Activated CD4-positive, alpha-beta memory T cell treated with anti-CD3 and anti-CD28 coated beads for 36 hours (primary cell): ENCODE data around the gene PDZD4. TPM values are rescaled to one million over a fixed set of nuclear protein-coding genes. Genes with fewer than 3 reads are reported as not detected.
A peak's percentile ranks its signal among the peaks of the same experiment; 100 is the strongest.
"Not testable (repeated sequence)": the region's sequence is repeated elsewhere in the genome, so short reads cannot be mapped to it uniquely, and the experiment has no call there.

ENCODE experiments used
- CTCF ChIA-PET: fragments of 350-600 bp; sonication (Branson Sonifier 250); formaldehyde crosslinking; loops from one replicate; lab custom pipeline; 2021; ENCODE audit warnings: antibody characterized with exemption, inconsistent platforms; lab: Charles Lee
- POLR2A ChIA-PET: fragments of 350-600 bp; sonication (Branson Sonifier 250); formaldehyde crosslinking; loops from one replicate; lab custom pipeline; 2021; ENCODE audit warnings: antibody characterized with exemption; lab: Charles Lee
- DNase-seq: peaks from one replicate; pipeline ENCODE4 v3.0.0-alpha.2; 2020
- H3K27ac Mint-ChIP-seq: one replicate; pipeline ENCODE4 v1.8.0; 2021; ENCODE audit warnings: mixed read lengths
- H3K27me3 Mint-ChIP-seq: one replicate; pipeline ENCODE4 v1.8.0; 2021; ENCODE audit warnings: mixed read lengths
- H3K36me3 Mint-ChIP-seq: one replicate; pipeline ENCODE4 v1.8.0; 2021; ENCODE audit warnings: mixed read lengths
- H3K4me1 Mint-ChIP-seq: one replicate; pipeline ENCODE4 v1.8.0; 2021; ENCODE audit warnings: low read depth, mixed read lengths
- H3K4me3 Mint-ChIP-seq: one replicate; pipeline ENCODE4 v1.8.0; 2021; ENCODE audit warnings: mild to moderate bottlenecking, mixed read lengths
- H3K9me3 Mint-ChIP-seq: one replicate; pipeline ENCODE4 v1.8.0; 2021; ENCODE audit warnings: mixed read lengths
- intact Hi-C: fragments of 100-400 bp; cut with micrococcal nuclease; formaldehyde crosslinking; loops from one replicate; pipeline ENCODE4 v1.15.1; 2023
- total RNA-seq, 2 experiments: library from RNA; stranded (reverse); gene quantifications; one replicate each; pipeline ENCODE4 v1.2.3, GENCODE V29; 2021

The PDZD4 gene
- total RNA-seq, 2 experiments from 2014 or later = 4.9 to 5.7 TPM

DNA sequence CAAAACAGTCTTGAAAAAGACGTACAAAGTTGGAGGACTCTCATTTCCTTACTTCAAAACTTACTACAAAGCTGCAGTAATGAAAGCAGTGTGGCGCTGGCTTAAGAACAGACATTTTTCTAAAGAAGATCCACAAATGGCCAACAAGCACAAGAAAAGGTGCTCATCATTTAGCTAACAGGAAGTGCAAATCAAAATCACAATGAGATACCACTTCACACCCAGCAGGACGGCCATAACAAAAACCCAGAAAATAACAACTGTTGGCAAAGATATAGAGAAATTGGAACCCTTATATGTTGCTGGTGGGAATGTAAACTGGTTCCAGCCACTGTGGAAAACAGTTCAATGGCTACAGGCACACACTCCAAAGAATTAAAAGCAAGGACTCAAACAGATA lies 3.3 kb downstream of the PDZD4 start:
- intact Hi-C loops = no loop called here
- CTCF ChIA-PET = no interaction called here

DNA sequence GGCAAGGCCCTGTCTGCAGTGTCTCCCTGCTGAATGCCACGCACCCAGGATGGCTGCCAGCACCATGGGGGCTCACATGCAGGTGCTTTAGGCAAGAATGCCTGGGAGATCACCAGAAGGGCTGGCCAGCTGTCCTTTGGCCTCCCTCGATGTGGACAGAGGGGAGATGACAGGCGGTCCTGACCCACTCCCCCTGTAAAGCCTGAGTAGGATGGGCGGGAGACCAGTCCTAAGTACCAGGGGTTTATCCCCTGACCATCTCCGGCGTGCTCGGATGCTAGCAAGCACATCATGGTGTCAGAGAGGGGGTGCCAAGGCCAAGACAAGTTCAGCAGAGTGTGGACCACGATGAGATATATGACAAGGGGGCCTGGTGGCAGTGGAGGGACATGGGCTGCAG lies 5.3 kb downstream of the PDZD4 start:
- no peaks in the 10 kb centered on the region for H3K9me3 Mint-ChIP-seq
- no peaks in the 10 kb centered on the region for H3K27me3 Mint-ChIP-seq
- intact Hi-C loops = no loop called here
- H3K4me1 Mint-ChIP-seq = peaks cover 42% of the 10 kb centered on the region
- no peak overlapping the region for H3K27ac Mint-ChIP-seq
- CTCF ChIA-PET = no interaction called here
- no peak overlapping the region for H3K4me3 Mint-ChIP-seq
- POLR2A ChIA-PET = no interaction called here
- H3K36me3 Mint-ChIP-seq = no peaks in the 10 kb centered on the region
- no peak for DNase-seq

More for the DNA sequence above, 3.3 kb downstream of the PDZD4 start:
- Mint-ChIP-seq H3K27me3 (no peaks in the 10 kb centered on the region), H3K4me1 (peaks cover 28% of the 10 kb centered on the region), H3K4me3 (no peak overlapping the region), H3K27ac (no peak overlapping the region), H3K36me3 (no peaks in the 10 kb centered on the region), H3K9me3 (no peaks in the 10 kb centered on the region)
- POLR2A ChIA-PET = no interaction called here
- no peak for DNase-seq

DNA sequence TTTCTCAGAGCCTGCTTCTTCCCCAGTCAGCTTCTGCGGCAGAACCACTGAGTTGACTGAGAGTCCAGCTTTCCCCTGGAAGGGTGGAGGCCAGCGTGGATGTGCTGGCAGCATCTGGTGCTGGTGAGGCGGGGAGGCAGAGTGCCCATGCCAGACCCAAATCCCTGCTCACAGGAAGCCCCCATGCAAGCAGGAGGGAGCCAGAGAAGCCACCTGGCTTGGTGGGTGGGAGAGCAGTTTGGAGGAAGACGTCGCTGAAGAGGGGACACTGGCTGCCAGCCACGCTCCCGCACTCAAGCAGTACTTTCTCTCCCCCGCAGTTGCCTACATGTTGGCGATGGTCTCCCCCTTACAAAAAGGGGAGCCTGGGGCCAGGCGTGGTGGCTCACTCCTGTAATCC lies 6.0 kb downstream of the PDZD4 start:
- intact Hi-C loops = no loop called here
- CTCF ChIA-PET = no interaction called here
- no peak overlapping the region for H3K4me3 Mint-ChIP-seq
- no peak overlapping the region for H3K27ac Mint-ChIP-seq
- no peaks in the 10 kb centered on the region for H3K27me3 Mint-ChIP-seq
- H3K4me1 Mint-ChIP-seq = peaks cover 41% of the 10 kb centered on the region
- no peaks in the 10 kb centered on the region for H3K9me3 Mint-ChIP-seq
- DNase-seq = no peak
- no peaks in the 10 kb centered on the region for H3K36me3 Mint-ChIP-seq
- POLR2A ChIA-PET = no interaction called here

DNA sequence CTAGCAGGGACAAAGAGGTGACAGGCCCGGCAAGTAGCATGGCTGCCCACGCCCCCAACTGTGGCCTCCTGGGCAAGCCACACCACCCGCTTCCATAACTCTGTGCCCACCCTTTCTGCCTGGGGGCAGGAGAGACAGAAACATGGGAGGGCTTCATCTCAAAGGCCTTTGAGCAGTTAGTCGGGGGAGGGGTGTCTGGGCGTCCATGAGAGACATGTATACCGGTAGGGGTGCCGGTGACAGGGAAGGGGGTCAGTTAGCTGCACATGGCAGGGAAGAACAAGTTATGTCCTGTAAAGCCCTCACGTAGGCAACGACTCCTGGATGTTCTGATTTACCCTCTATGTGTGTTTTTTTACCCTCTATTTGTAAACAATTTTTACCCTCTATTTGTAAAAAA lies 9.3 kb downstream of the PDZD4 start:
- H3K4me1 Mint-ChIP-seq = peaks cover 41% of the 10 kb centered on the region
- ChIA-PET CTCF (no interaction called here), POLR2A (no interaction called here)
- DNase-seq = no peak
- H3K27me3 Mint-ChIP-seq = no peaks in the 10 kb centered on the region
- H3K27ac Mint-ChIP-seq = no peak overlapping the region
- H3K36me3 Mint-ChIP-seq = no peaks in the 10 kb centered on the region
- H3K9me3 Mint-ChIP-seq = no peaks in the 10 kb centered on the region
- intact Hi-C loops = no loop called here
- no peak overlapping the region for H3K4me3 Mint-ChIP-seq

DNA sequence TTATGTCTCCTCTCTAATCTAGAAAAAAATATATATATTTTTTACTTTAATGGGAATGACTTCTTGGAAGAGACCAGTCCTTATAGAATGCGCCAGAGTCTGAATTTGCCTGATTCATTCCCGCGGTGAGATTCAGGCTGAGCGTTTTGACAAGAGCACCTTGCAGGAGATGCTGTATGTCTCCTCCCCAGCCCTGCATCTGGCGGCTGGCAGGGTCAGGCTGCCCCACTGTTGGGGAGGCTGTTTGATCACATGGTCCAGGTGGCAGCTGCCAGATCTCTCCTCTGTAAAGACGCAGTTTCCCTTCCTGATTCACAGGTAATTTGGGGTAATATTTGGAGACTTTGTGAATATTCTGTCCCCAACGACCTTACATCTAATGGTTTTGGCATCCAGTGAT lies 9.7 kb downstream of the PDZD4 start:
- ChIA-PET CTCF (no interaction called here), POLR2A (no interaction called here)
- intact Hi-C loops = no loop called here
- Mint-ChIP-seq H3K27ac (no peak overlapping the region), H3K4me3 (no peak overlapping the region), H3K9me3 (no peaks in the 10 kb centered on the region), H3K4me1 (peaks cover 41% of the 10 kb centered on the region), H3K36me3 (no peaks in the 10 kb centered on the region), H3K27me3 (no peaks in the 10 kb centered on the region)
- no peak for DNase-seq

DNA sequence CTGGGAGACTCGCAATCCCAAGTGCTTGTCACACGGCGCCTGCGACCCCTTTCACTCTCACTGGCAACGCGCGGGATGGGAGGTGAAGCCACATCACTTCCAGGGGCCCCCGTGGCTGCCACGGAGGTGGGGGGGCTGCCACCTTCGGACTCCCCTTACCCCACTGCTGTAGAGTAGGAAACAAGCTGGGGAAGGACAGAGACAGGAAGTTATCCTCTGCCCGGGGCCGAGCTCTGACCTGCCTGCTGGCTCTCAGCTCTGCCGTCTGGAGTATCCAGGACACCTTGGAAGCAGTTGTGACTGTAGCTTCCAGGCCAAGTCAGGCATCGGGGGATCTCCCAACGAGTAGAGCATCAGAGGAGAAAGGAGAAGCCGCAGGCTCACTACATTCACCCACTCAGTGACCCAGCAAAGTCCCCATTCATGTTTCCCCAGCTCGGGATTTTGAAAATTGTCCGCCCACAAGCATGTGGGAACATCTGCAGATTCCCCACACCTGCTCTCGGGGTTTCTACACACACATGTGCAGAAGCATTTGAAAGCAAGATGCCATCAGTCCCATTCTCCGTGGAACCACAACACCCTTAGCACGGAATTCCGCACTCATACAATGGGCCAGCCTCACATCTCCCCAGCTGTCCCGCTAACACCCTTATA lies 10.8 kb downstream of the PDZD4 start:
- POLR2A ChIA-PET = no interaction called here
- intact Hi-C loops = no loop called here
- H3K9me3 Mint-ChIP-seq = no peaks in the 10 kb centered on the region
- no peak for DNase-seq
- H3K36me3 Mint-ChIP-seq = no peaks in the 10 kb centered on the region
- CTCF ChIA-PET = no interaction called here
- H3K4me1 Mint-ChIP-seq = peaks cover 49% of the 10 kb centered on the region
- H3K27ac Mint-ChIP-seq = no peak overlapping the region
- H3K4me3 Mint-ChIP-seq = peak overlapping the region; percentile 56
- H3K27me3 Mint-ChIP-seq = no peaks in the 10 kb centered on the region

DNA sequence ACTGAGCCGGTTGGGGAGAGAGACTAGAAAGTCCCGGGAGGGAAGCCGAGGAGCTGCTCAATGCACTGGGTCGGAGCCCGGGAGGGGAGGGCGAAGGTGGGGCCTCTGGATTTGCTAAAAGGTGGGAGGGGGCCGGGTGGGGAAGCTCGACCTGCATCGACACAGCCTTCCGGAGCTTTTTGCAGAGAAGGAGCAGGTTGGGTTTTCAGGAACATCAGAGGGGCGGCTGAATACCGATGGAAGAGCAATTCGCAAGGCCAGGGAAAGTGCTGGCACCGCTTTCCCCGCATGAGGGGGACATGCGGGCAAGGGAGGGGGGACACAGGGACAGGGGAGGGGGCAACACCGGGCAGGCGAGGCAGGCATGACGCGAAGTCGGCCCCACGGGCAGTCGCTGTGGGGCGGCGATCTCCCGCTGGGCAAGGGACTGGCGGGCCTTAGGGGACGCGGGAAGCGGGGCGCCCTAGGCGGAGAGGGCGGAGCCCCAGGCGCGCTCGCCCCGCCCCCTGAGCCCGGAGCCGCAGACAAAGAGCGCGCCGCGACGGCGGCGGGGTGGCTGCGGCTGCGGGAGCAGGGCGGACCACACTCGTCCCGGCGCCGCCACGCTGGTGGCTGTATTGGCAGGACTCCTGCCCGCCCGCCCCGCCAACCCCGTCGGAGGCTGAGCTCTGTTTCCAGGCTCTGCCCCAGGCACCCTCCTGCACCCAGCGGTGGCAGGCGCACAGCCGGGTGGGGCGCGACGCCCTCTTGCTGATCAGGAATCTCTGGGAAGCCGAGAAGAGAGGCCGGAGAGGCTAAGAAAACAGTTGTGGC lies 11.6 kb downstream of the PDZD4 start:
- ChIA-PET POLR2A (no interaction called here), CTCF (interaction anchor here (1.0 kb wide), 1 partner anchor 77 kb away, joined by 3 read pairs; no protein-coding TSS in a partner anchor)
- Mint-ChIP-seq H3K27me3 (no peaks in the 10 kb centered on the region), H3K4me3 (peak overlapping the region; percentile 56), H3K9me3 (no peaks in the 10 kb centered on the region), H3K4me1 (peaks cover 44% of the 10 kb centered on the region), H3K36me3 (no peaks in the 10 kb centered on the region), H3K27ac (no peak overlapping the region)
- intact Hi-C loops = no loop called here
- DNase-seq = peak; percentile 61

DNA sequence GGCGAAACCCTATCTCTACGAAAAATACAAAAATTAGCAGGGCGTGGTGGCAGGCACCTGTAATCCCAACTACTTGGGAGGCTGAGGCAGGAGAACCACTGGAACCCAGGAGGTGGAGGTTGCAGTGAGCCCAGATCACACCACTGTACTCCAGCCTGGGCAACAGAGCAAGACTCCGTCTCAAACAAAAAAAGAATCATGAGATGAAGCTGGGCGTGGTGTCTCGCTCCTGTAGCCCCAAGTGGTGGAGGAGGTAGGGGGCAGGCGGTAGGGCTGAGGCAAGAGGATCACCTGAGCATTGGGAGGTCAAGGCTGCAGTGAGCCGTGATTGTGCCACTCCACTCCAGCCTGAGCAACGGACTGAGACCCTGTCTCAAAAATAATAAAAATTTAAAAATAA lies 12.3 kb downstream of the PDZD4 start:
- H3K27me3 Mint-ChIP-seq, intact Hi-C loops, H3K27ac Mint-ChIP-seq, DNase-seq, H3K9me3 Mint-ChIP-seq, H3K36me3 Mint-ChIP-seq, POLR2A ChIA-PET, H3K4me3 Mint-ChIP-seq: not testable (repeated sequence)
- H3K4me1 Mint-ChIP-seq = peaks cover 42% of the 10 kb centered on the region
- CTCF ChIA-PET = interaction anchor here (1.0 kb wide), 1 partner anchor 78 kb away, joined by 3 read pairs; no protein-coding TSS in a partner anchor

DNA sequence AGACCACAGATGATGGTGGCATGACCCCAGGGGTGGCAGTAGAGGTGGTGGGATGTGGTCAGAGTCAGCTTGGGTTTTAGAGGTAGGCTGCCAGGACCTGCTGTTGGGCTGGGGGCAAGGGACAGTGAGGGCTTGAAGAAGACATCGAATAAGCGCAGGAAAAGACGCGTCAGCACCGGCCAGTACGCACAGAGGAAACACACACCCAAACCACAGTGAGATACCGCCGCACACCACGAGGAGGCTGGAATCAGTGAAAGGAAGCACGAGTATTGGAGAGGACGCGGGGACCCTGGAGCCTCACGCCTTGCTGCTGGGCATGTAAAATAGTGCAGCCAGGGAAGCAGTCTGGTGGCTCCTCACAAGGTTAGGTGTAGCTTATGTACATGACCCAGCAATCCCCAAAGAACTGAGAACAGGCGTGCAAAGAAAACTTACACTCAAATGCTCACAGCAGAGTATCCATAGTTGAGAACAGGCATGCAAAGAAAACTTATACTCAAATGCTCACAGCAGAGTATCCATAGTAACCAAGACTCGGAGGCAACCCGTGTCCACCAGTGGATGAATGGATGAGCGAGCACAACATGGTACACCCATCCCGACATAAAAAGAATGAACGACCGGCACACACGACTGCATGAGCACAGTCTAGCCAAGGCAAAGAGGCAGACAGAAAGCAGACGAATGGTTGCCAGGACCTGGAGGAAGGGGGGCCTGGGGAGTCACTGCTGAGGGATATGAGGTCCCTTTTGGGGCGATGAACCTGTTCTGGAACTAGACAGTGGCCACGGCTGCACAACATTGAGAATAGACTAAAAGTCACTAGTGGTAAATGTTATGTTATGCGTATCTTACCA lies 13.3 kb downstream of the PDZD4 start:
- Mint-ChIP-seq H3K4me1 (peaks cover 36% of the 10 kb centered on the region), H3K9me3 (no peaks in the 10 kb centered on the region), H3K36me3 (no peaks in the 10 kb centered on the region), H3K27me3 (no peaks in the 10 kb centered on the region), H3K27ac (no peak overlapping the region), H3K4me3 (peak overlapping the region; percentile 21)
- intact Hi-C loops = no loop called here
- CTCF ChIA-PET = interaction anchor here (1.0 kb wide), 1 partner anchor 130 kb away, joined by 4 read pairs; no protein-coding TSS in a partner anchor
- peak; percentile 72 for DNase-seq
- POLR2A ChIA-PET = no interaction called here

DNA sequence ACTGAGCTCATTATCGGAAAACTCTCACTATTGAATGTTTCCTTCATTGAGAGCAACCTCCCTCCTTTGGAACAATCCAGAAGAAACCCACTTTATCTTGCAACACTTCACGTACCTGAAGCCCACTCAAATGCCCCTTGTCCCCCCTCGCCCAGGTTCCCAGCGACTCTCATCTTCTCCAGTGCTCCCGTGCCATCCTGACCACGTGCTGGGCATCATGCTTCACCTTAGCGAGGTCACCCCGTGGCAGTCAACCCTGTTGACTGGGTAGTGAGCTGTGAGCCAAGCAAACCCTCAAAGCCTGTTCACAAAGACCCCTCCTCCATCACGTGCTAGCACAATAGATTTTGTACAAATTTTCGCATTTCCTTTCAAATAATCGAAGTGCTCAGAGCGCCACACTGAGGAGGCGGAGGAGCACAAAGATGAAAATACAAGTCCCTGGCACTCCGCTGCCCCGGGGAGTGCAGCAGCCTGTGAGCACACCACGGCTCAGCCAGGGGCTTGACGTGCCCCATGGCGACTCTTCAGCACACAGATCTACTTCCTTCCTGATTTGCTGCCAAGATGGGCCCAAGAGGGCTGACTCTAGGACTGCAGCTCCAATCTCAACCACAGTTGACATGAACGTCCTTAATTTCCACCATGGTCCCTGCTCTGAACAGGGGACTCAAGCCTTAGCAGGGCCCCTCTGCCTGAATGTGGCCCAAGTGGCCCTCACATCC lies 15.6 kb downstream of the PDZD4 start:
- ChIA-PET POLR2A (no interaction called here), CTCF (no interaction called here)
- no peaks in the 10 kb centered on the region for H3K9me3 Mint-ChIP-seq
- H3K4me3 Mint-ChIP-seq = no peak overlapping the region
- no peaks in the 10 kb centered on the region for H3K27me3 Mint-ChIP-seq
- intact Hi-C loops = no loop called here
- H3K27ac Mint-ChIP-seq = no peak overlapping the region
- DNase-seq = no peak
- no peaks in the 10 kb centered on the region for H3K36me3 Mint-ChIP-seq
- peaks cover 22% of the 10 kb centered on the region for H3K4me1 Mint-ChIP-seq

DNA sequence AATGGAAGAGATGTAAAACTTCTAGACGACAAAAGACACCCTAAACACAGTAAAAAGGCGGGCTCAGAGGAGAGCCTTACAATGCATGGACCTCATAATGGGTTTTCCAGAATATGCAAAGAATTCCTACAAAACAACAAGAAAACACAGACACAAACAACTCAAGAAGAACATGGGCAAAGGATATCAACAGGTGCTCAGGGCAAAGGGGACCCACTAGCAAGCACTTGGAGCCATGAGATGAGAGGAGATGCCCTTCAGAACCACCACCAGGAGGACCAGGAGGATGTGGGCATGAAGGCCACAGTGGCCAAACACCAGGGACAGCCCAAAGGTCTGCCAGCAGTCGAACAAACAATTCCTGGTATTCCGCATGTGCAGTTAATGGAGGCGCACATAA lies 17.2 kb downstream of the PDZD4 start:
- H3K4me3 Mint-ChIP-seq = no peak overlapping the region
- no peak overlapping the region for H3K27ac Mint-ChIP-seq
- ChIA-PET POLR2A (no interaction called here), CTCF (no interaction called here)
- no peaks in the 10 kb centered on the region for H3K36me3 Mint-ChIP-seq
- DNase-seq = no peak
- H3K4me1 Mint-ChIP-seq = peaks cover 22% of the 10 kb centered on the region
- no peaks in the 10 kb centered on the region for H3K27me3 Mint-ChIP-seq
- H3K9me3 Mint-ChIP-seq = no peaks in the 10 kb centered on the region
- intact Hi-C loops = no loop called here

DNA sequence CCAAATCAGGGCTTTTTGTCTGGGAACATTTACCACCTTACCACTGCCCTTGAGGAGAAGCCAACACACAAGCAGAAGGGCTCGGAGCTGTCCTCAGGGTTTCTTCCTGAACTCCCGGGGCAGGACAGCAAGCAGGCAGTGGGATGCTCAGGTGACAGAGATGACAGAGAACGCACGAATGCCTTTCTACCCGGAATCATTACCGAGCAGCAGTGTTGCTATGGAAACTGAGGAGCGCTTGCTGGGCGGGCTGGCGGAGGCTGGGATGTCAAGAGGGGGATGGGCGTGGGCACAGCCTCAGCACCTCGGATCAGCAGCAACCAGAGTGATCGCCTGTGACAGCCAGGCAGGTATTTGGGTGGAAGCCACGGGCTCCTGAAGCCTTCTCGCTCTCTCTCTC lies 18.1 kb downstream of the PDZD4 start:
- CTCF ChIA-PET = no interaction called here
- Mint-ChIP-seq H3K27ac (no peak overlapping the region), H3K27me3 (no peaks in the 10 kb centered on the region), H3K36me3 (no peaks in the 10 kb centered on the region), H3K4me3 (no peak overlapping the region), H3K9me3 (no peaks in the 10 kb centered on the region), H3K4me1 (peaks cover 18% of the 10 kb centered on the region)
- no peak for DNase-seq
- POLR2A ChIA-PET = no interaction called here
- intact Hi-C loops = no loop called here
